PFSK-1 (cell line): ENCODE results near the gene TMEM181.

Experiments
- POLR2AphosphoS5 ChIP-seq: IDR thresholded peaks from 2 replicates; pipeline ENCODE4 v1.6.1; 2012; ENCODE audit warnings: low read depth, mild to moderate bottlenecking, control low read depth, low read length, moderate library complexity
- TAF1 ChIP-seq: IDR thresholded peaks from 2 replicates; pipeline ENCODE4 v1.6.1; 2012; ENCODE audit warnings: low read length, control low read depth, borderline replicate concordance; ENCODE audit not compliant: insufficient read depth

GRCh38 chr6:158558415-158559306 is 1.2 kb upstream of the TMEM181 start:
- TF ChIP-seq POLR2AphosphoS5: no peak
- no peak for TF ChIP-seq TAF1
